HepG2 (cell line): ENCODE measurements around the gene TCAP. TPM values are rescaled to one million over a fixed set of nuclear protein-coding genes. Genes with fewer than 3 reads are reported as not detected.

Experiments
- CBX5 ChIP-seq: sonication (generic); formaldehyde crosslinking; IDR thresholded peaks from 2 replicates; pipeline ENCODE4 v1.4.0; 2020; ENCODE audit warnings: missing genetic modification reagents, borderline replicate concordance
- EZH2 ChIP-seq: conservative IDR thresholded peaks from 2 replicates; pipeline ENCODE4 v1.6.1; 2012; ENCODE audit warnings: mild to moderate bottlenecking, low read depth, low read length, moderate library complexity
- GLI4 ChIP-seq: sonication (generic); formaldehyde crosslinking; IDR thresholded peaks from 2 replicates; pipeline ENCODE4 v1.5.1; 2020; ENCODE audit warnings: missing genetic modification reagents, mild to moderate bottlenecking, moderate library complexity, borderline replicate concordance
- HNRNPK ChIP-seq: fragments of 200-400 bp; formaldehyde crosslinking; IDR thresholded peaks from 2 replicates; pipeline ENCODE4 v1.6.1; 2018; ENCODE audit warnings: low read length, low read depth, moderate library complexity, mild to moderate bottlenecking; ENCODE audit not compliant: poor library complexity, severe bottlenecking
- LCORL ChIP-seq, 2 experiments: fragments of 450-650 bp in 1 of 2; sonication (generic) in 1 of 2; formaldehyde crosslinking in 1 of 2; IDR thresholded peaks; 2 replicates each; pipeline versions ENCODE4 v1.5.0 to v1.6.1; 2017 to 2020; ENCODE audit warnings: antibody characterized with exemption in 1 of 2, missing genetic modification reagents in 1 of 2
- MEIS1 ChIP-seq: sonication (generic); formaldehyde crosslinking; IDR thresholded peaks from 2 replicates; pipeline ENCODE4 v1.9.0; 2021; ENCODE audit warnings: mild to moderate bottlenecking, missing genetic modification reagents, moderate library complexity, borderline replicate concordance
- PLRG1 ChIP-seq: fragments of 450-650 bp; conservative IDR thresholded peaks from 2 replicates; pipeline ENCODE4 v1.6.1; 2016
- PTBP1 ChIP-seq: fragments of 200-400 bp; formaldehyde crosslinking; IDR thresholded peaks from 2 replicates; pipeline ENCODE4 v1.6.1; 2018; ENCODE audit warnings: low read length, low read depth; ENCODE audit not compliant: poor library complexity, severe bottlenecking
- SAFB2 ChIP-seq: sonication (generic); formaldehyde crosslinking; IDR thresholded peaks from 2 replicates; pipeline ENCODE4 v1.5.1; 2020; ENCODE audit warnings: missing genetic modification reagents, low read depth, mild to moderate bottlenecking, borderline replicate concordance
- SAP130 ChIP-seq: IDR thresholded peaks from 2 replicates; pipeline ENCODE4 v1.6.1; 2016; ENCODE audit warnings: low read depth
- SPEN ChIP-seq: sonication (generic); formaldehyde crosslinking; IDR thresholded peaks from 2 replicates; pipeline ENCODE4 v1.5.1; 2020; ENCODE audit warnings: low read depth, mild to moderate bottlenecking, missing genetic modification reagents
- SRSF9 ChIP-seq: fragments of 200-400 bp; formaldehyde crosslinking; IDR thresholded peaks from 2 replicates; pipeline ENCODE4 v1.6.1; 2018; ENCODE audit warnings: borderline replicate concordance, mild to moderate bottlenecking, low read depth, low read length; ENCODE audit not compliant: insufficient read depth, poor library complexity, severe bottlenecking
- SSRP1 ChIP-seq: IDR thresholded peaks from 2 replicates; pipeline ENCODE4 v1.6.1; 2016; ENCODE audit warnings: control low read depth
- ZBTB21 ChIP-seq: sonication (generic); formaldehyde crosslinking; IDR thresholded peaks from 2 replicates; pipeline ENCODE4 v1.4.0; 2020; ENCODE audit warnings: missing genetic modification reagents
- ZNF160 ChIP-seq: sonication (generic); formaldehyde crosslinking; IDR thresholded peaks from 2 replicates; pipeline ENCODE4 v1.8.0; 2022; ENCODE audit warnings: mild to moderate bottlenecking, inconsistent platforms, missing genetic modification reagents
- ZNF468 ChIP-seq: sonication (generic); formaldehyde crosslinking; IDR thresholded peaks from 2 replicates; pipeline ENCODE4 v1.8.0; 2022; ENCODE audit warnings: mild to moderate bottlenecking, moderate library complexity, missing genetic modification reagents
- ZNF543 ChIP-seq: sonication (generic); formaldehyde crosslinking; IDR thresholded peaks from 2 replicates; pipeline ENCODE4 v1.4.0; 2020; ENCODE audit warnings: mild to moderate bottlenecking, missing genetic modification reagents
- ZNF713 ChIP-seq: sonication (generic); formaldehyde crosslinking; IDR thresholded peaks from 2 replicates; pipeline ENCODE4 v1.4.0; 2020; ENCODE audit warnings: mild to moderate bottlenecking, missing genetic modification reagents
- ZNF850 ChIP-seq: sonication (generic); formaldehyde crosslinking; conservative IDR thresholded peaks from 2 replicates; pipeline ENCODE4 v1.9.0; 2021; ENCODE audit warnings: mild to moderate bottlenecking, missing genetic modification reagents
- polyA plus RNA-seq, 8 experiments: library from polyadenylated mRNA; depleted of rRNA in 3 of 8; stranded (reverse) in 7 of 8; unstranded in 1 of 8; fragments of >200 nt; fragmentation: Illumina TruSeq in 4 of 8; extraction: Trizol in 4 of 8; gene quantifications; 2 replicates each; pipeline versions ENCODE4 v1.2.1 to v1.2.3, GENCODE V29; 2011 to 2016; ENCODE audit warnings: low read depth in 4 of 8, missing spikeins in 1 of 8, mixed read lengths in 1 of 8; ENCODE audit not compliant: insufficient read depth in 1 of 8
- total RNA-seq, 5 experiments: library from RNA; depleted of rRNA; stranded (reverse); fragments of >200 nt; fragmentation: Illumina TruSeq; extraction: Trizol; gene quantifications; 2 replicates each; pipeline ENCODE4 v1.2.3, GENCODE V29; 2016; ENCODE audit warnings: low read depth in 1 of 5
- TF ChIP-seq, protein P1 (sequence below): IDR thresholded peaks from 2 replicates; pipeline ENCODE4 v1.6.1; 2012; ENCODE audit warnings: low read depth, low read length, improper control_type of control experiment
- TF ChIP-seq, protein P2 (sequence below): sonication (generic); formaldehyde crosslinking; IDR thresholded peaks from 2 replicates; pipeline ENCODE4 v1.9.0; 2022; ENCODE audit warnings: missing genetic modification reagents, mild to moderate bottlenecking, borderline replicate concordance
- TF ChIP-seq, protein P3 (sequence below): IDR thresholded peaks from 2 replicates; pipeline ENCODE4 v1.6.1; 2016; ENCODE audit warnings: missing compliant biosample characterization, missing genetic modification reagents, borderline replicate concordance
- TF ChIP-seq, protein P4 (sequence below): sonication (generic); IDR thresholded peaks from 2 replicates; pipeline ENCODE4 v1.6.1; 2016; ENCODE audit warnings: low read depth, borderline replicate concordance

Gene TCAP
- total and polyA plus RNA-seq, 2 of the 13 experiments (the other 11 are each of a cell fraction or from before 2014, with no cell fraction given), result 0.24 to 0.65 TPM

DNA sequence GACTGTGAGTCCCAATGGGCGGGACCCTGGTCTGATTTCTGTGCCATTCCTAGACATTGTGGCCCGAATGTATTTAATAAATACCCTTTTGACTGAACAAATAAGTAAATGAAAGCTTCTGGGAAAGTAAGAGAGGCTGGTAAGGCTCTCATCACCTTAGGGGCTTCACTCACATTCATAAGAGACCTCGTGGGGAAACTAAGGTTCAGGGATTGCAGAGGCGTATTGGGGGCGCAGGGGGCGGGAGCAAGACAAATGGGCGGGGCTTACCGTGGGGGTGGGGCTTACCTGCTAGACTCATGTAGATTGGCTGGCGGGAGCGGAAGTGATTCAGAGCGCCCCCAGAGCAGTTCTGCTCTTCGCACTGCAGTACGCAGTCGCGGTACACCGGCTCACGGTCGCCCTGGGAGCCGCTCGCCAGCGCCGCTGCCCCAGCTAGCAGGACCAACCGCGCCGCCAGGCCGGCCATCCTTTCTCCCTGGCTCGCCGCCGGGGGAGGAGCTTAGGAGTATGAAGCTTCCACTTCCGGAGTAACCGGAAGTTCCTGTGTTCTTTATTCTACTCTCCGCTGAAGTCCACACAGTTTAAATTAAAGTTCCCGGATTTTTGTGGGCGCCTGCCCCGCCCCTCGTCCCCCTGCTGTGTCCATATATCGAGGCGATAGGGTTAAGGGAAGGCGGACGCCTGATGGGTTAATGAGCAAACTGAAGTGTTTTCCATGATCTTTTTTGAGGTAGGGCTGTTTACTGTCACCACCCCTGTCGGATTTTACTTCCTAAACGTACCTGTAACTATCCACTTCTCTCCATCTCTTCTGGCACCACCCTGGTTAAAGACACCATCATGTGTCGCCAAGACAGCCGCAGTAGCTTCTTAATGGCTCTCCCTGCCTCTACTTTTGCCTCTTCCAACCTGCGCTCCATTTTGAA, 22.7 kb downstream of the TCAP start, which contains the start of gene PGAP3 (continued):
- TF ChIP-seq, protein P1, sequence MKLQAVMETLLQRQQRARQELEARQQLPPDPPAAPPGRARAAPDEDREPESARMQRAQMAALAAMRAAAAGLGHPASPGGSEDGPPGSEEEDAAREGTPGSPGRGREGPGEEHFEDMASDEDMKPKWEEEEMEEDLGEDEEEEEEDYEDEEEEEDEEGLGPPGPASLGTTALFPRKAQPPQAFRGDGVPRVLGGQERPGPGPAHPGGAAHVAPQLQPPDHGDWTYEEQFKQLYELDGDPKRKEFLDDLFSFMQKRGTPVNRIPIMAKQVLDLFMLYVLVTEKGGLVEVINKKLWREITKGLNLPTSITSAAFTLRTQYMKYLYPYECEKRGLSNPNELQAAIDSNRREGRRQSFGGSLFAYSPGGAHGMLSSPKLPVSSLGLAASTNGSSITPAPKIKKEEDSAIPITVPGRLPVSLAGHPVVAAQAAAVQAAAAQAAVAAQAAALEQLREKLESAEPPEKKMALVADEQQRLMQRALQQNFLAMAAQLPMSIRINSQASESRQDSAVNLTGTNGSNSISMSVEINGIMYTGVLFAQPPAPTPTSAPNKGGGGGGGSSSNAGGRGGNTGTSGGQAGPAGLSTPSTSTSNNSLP, result no peak
- TF ChIP-seq CBX5 (CRISPR knock-in tag) (peak; percentile 54; the same call in 1 of the 2 replicates), EZH2 (no peak), ZNF160 (CRISPR knock-in tag) (no peak), HNRNPK (peak; percentile 51), LCORL (IDR thresholded peaks at IDR 0.05) (no peak), LCORL (CRISPR knock-in tag; IDR thresholded peaks at IDR 0.05) (no peak; the same call in 1 of the 2 replicates), ZNF543 (CRISPR knock-in tag) (peak; percentile 73; the same call in 1 of the 2 replicates), SPEN (peak; percentile 61), MEIS1 (CRISPR knock-in tag) (0 out of 2 replicates have a peak, but pooled peaks have one; percentile 14), PLRG1 (no peak), PTBP1 (peak; percentile 40), SSRP1 (CRISPR knock-in tag) (peak; percentile 21; the same call in 1 of the 2 replicates), ZNF713 (CRISPR knock-in tag) (no peak), ZNF850 (CRISPR knock-in tag) (no peak), ZBTB21 (CRISPR knock-in tag) (peak; percentile 25; the same call in 1 of the 2 replicates), GLI4 (CRISPR knock-in tag) (no peak), SAP130 (CRISPR knock-in tag) (peak; percentile 90), SRSF9 (no peak), SAFB2 (CRISPR knock-in tag) (no peak; the same call in 1 of the 2 replicates), ZNF468 (no peak)
- TF ChIP-seq, protein P2, sequence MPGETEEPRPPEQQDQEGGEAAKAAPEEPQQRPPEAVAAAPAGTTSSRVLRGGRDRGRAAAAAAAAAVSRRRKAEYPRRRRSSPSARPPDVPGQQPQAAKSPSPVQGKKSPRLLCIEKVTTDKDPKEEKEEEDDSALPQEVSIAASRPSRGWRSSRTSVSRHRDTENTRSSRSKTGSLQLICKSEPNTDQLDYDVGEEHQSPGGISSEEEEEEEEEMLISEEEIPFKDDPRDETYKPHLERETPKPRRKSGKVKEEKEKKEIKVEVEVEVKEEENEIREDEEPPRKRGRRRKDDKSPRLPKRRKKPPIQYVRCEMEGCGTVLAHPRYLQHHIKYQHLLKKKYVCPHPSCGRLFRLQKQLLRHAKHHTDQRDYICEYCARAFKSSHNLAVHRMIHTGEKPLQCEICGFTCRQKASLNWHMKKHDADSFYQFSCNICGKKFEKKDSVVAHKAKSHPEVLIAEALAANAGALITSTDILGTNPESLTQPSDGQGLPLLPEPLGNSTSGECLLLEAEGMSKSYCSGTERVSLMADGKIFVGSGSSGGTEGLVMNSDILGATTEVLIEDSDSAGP (CRISPR knock-in tag), result peak; percentile 77; the same call in 1 of the 2 replicates
- TF ChIP-seq, protein P3, sequence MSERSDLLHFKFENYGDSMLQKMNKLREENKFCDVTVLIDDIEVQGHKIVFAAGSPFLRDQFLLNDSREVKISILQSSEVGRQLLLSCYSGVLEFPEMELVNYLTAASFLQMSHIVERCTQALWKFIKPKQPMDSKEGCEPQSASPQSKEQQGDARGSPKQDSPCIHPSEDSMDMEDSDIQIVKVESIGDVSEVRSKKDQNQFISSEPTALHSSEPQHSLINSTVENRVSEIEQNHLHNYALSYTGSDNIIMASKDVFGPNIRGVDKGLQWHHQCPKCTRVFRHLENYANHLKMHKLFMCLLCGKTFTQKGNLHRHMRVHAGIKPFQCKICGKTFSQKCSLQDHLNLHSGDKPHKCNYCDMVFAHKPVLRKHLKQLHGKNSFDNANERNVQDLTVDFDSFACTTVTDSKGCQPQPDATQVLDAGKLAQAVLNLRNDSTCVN, result 0 out of 2 replicates have a peak, but pooled peaks have one; percentile 21
- TF ChIP-seq, protein P4, sequence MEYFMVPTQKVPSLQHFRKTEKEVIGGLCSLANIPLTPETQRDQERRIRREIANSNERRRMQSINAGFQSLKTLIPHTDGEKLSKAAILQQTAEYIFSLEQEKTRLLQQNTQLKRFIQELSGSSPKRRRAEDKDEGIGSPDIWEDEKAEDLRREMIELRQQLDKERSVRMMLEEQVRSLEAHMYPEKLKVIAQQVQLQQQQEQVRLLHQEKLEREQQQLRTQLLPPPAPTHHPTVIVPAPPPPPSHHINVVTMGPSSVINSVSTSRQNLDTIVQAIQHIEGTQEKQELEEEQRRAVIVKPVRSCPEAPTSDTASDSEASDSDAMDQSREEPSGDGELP, result no peak
